K562 (cell line): Measurements from ENCODE around the gene MECR. TPM values are rescaled to one million over a fixed set of nuclear protein-coding genes. Genes with fewer than 3 reads are reported as not detected.

Experiments used
- ARHGAP35 ChIP-seq: fragments of 450-650 bp; IDR thresholded peaks from 2 replicates; pipeline ENCODE4 v1.6.1; 2018; ENCODE audit not compliant: partially characterized antibody
- ARID1B ChIP-seq: fragments of 450-650 bp; IDR thresholded peaks from 2 replicates; pipeline ENCODE4 v1.6.1; 2016; ENCODE audit warnings: antibody characterized with exemption, mild to moderate bottlenecking, inconsistent platforms
- BRD9 ChIP-seq: fragments of 450-650 bp; IDR thresholded peaks from 2 replicates; pipeline ENCODE4 v1.6.1; 2018; ENCODE audit warnings: low read depth; ENCODE audit not compliant: partially characterized antibody
- CEBPB ChIP-seq: fragments of 450-650 bp; IDR thresholded peaks from 2 replicates; pipeline ENCODE4 v1.6.1; 2016; ENCODE audit warnings: missing genetic modification characterization, missing compliant biosample characterization
- EGR1 ChIP-seq: fragments of 450-650 bp; conservative IDR thresholded peaks from 2 replicates; pipeline ENCODE4 v1.6.1; 2017; ENCODE audit warnings: mild to moderate bottlenecking
- HNRNPH1 ChIP-seq: fragments of 200-400 bp; formaldehyde crosslinking; optimal IDR thresholded peaks from 2 replicates; pipeline ENCODE3; 2017; ENCODE audit warnings: low read depth, mild to moderate bottlenecking, low read length, moderate library complexity
- HNRNPUL1 ChIP-seq: fragments of 200-400 bp; formaldehyde crosslinking; IDR thresholded peaks from 2 replicates; pipeline ENCODE4 v1.6.1; 2017; ENCODE audit warnings: low read length
- MCM7 ChIP-seq, 2 experiments: fragments of 450-650 bp; IDR thresholded peaks; 2 replicates each; pipeline ENCODE4 v1.6.1; 2016 to 2018
- MECOM ChIP-seq: fragments of 250-450 bp; sonication (Bioruptor Pico); IDR thresholded peaks from 2 replicates; pipeline ENCODE4 v1.8.0; 2022; ENCODE audit warnings: inconsistent platforms
- MTA1 ChIP-seq: fragments of 450-650 bp; IDR thresholded peaks from 2 replicates; pipeline ENCODE4 v1.6.1; 2017; ENCODE audit warnings: borderline replicate concordance
- RAD21 ChIP-seq, 2 experiments: fragments of 250-450 bp in 1 of 2; fragments of 450-650 bp in 1 of 2; sonication (Bioruptor Pico) in 1 of 2; formaldehyde crosslinking in 1 of 2; IDR thresholded peaks in 1 of 2; conservative IDR thresholded peaks in 1 of 2; 2 replicates each; pipeline versions ENCODE4 v1.4.0 to v1.8.0; 2020 to 2022; ENCODE audit warnings: mild to moderate bottlenecking in 2 of 2, moderate library complexity in 1 of 2
- SMARCA4 ChIP-seq: fragments of 450-650 bp; IDR thresholded peaks from 2 replicates; pipeline ENCODE4 v1.6.1; 2016
- STAG1 ChIP-seq: sonication (generic); formaldehyde crosslinking; IDR thresholded peaks from 2 replicates; pipeline ENCODE4 v1.5.0; 2020; ENCODE audit warnings: missing genetic modification reagents, borderline replicate concordance
- TAF7 ChIP-seq: fragments of 450-650 bp; IDR thresholded peaks from 2 replicates; pipeline ENCODE4 v1.6.1; 2016; ENCODE audit warnings: missing genetic modification characterization, missing compliant biosample characterization
- TCF7 ChIP-seq: sonication (generic); IDR thresholded peaks from 2 replicates; pipeline ENCODE4 v1.6.1; 2016; ENCODE audit warnings: antibody characterized with exemption, borderline replicate concordance
- TEAD4 ChIP-seq, 2 experiments: sonication (generic) in 1 of 2; formaldehyde crosslinking in 1 of 2; IDR thresholded peaks; 2 replicates each; pipeline versions ENCODE4 v1.6.1 to v1.8.0; 2012 to 2022; ENCODE audit warnings: borderline replicate concordance in 1 of 2, inconsistent platforms in 1 of 2, low read length in 1 of 2, mild to moderate bottlenecking in 1 of 2, missing genetic modification reagents in 1 of 2
- TRIM25 ChIP-seq: fragments of 450-650 bp; IDR thresholded peaks from 2 replicates; pipeline ENCODE4 v1.7.0; 2016; ENCODE audit warnings: borderline replicate concordance
- TSHZ1 ChIP-seq: fragments of 250-450 bp; sonication (Bioruptor Pico); IDR thresholded peaks from 2 replicates; pipeline ENCODE4 v1.4.0; 2020; ENCODE audit warnings: mild to moderate bottlenecking, moderate library complexity
- ZFP36 ChIP-seq: fragments of 150-350 bp; IDR thresholded peaks from 2 replicates; pipeline ENCODE4 v1.6.1; 2018; ENCODE audit warnings: low read length, low read depth; ENCODE audit not compliant: partially characterized antibody
- ZNF197 ChIP-seq: fragments of 200-800 bp; sonication (Bioruptor generic); IDR thresholded peaks from 2 replicates; pipeline ENCODE4 v1.6.1; 2016; ENCODE audit warnings: low read depth, missing genetic modification characterization, missing compliant biosample characterization
- ZNF699 ChIP-seq: fragments of 250-450 bp; sonication (Bioruptor Pico); IDR thresholded peaks from 2 replicates; pipeline ENCODE4 v1.8.0; 2021; ENCODE audit warnings: mild to moderate bottlenecking, moderate library complexity; ENCODE audit not compliant: insufficient replicate concordance
- polyA plus RNA-seq, 8 experiments: library from polyadenylated mRNA; depleted of rRNA in 4 of 8; stranded (reverse) in 5 of 8; unstranded in 3 of 8; fragments of >200 nt; fragmentation: Nextera tagmentation in 2 of 8; fragmentation: Illumina TruSeq in 1 of 8; extraction: Ambion mirVana in 2 of 8; extraction: Trizol in 1 of 8; gene quantifications; 2 replicates each; pipeline versions ENCODE4 v1.2.1 to v1.2.3, GENCODE V29; 2011 to 2014; ENCODE audit warnings: inconsistent platforms in 1 of 8, missing spikeins in 1 of 8
- total RNA-seq, 7 experiments: library from RNA; depleted of rRNA in 6 of 7; stranded (reverse); fragments of >200 nt in 6 of 7; fragmentation: Illumina TruSeq in 2 of 7; extraction: Trizol in 2 of 7; gene quantifications; 2 replicates each; pipeline versions ENCODE4 v1.2.1 to v1.2.3, GENCODE V29; 2011 to 2021; ENCODE audit warnings: low replicate concordance in 1 of 7

Gene MECR
- total and polyA plus RNA-seq, 9 of the 15 experiments (the other 6 are each of a cell fraction or from before 2014, with no cell fraction given) = 10.4 to 58.6 (median 42.9) TPM

GRCh38 chr1:29183287-29183686, 47.4 kb downstream of the MECR start (continued):
- TF ChIP-seq TRIM25 = no peak
- TF ChIP-seq TEAD4 (IDR thresholded peaks at IDR 0.05; ENCODE audit: low read length) = peak; percentile 48; the same call in 1 of the 2 replicates
- TF ChIP-seq TEAD4 (CRISPR knock-in tag; IDR thresholded peaks at IDR 0.05; ENCODE audit: borderline replicate concordance) = no peak
- TF ChIP-seq TAF7 = no peak
- TF ChIP-seq SMARCA4 = peak; percentile 66
- TF ChIP-seq ARHGAP35 = no peak
- TF ChIP-seq HNRNPH1 = no peak
- no peak for TF ChIP-seq EGR1
- no peak for TF ChIP-seq ZFP36
- no peak for TF ChIP-seq TSHZ1 (CRISPR knock-in tag)
- TF ChIP-seq MECOM = no peak
- TF ChIP-seq MCM7 (IDR thresholded peaks at IDR 0.05) = no peak
- peak; percentile 96 for TF ChIP-seq CEBPB
- peak; percentile 53 for TF ChIP-seq ARID1B
- no peak for TF ChIP-seq STAG1 (CRISPR knock-in tag)
- TF ChIP-seq MTA1 = peak; percentile 43; the same call in 1 of the 2 replicates
- TF ChIP-seq RAD21 (CRISPR knock-in tag; conservative IDR thresholded peaks at IDR 0.05 in 1 of 2, IDR thresholded peaks at IDR 0.05 in 1 of 2) = no peak
- no peak for TF ChIP-seq TCF7
- TF ChIP-seq ZNF197 (CRISPR knock-in tag) = no peak
- no peak for TF ChIP-seq HNRNPUL1
- no peak for TF ChIP-seq ZNF699 (CRISPR knock-in tag)
- TF ChIP-seq BRD9 = no peak
